Upper lobe of left lung (tissue), 4 donors: Measurements from ENCODE around the gene ARHGEF7.

ENCODE experiments used
- EP300 ChIP-seq, 4 donors: sonication (generic); formaldehyde crosslinking; IDR thresholded peaks; one replicate each; pipeline ENCODE4 v1.5.1; 2017; ENCODE audit warnings: antibody characterized with exemption in 4 of 4, control low read depth in 2 of 4
- POLR2A ChIP-seq, 4 donors: fragments of 450-650 bp; IDR thresholded peaks; one replicate each; pipeline ENCODE4 v1.5.1; 2016 to 2017; ENCODE audit warnings: antibody characterized with exemption in 4 of 4, mild to moderate bottlenecking in 2 of 4
- POLR2AphosphoS5 ChIP-seq, 2 donors: sonication (generic); formaldehyde crosslinking; IDR thresholded peaks; one replicate each; pipeline ENCODE4 v1.5.1; 2017; ENCODE audit warnings: antibody characterized with exemption in 2 of 2
- TF ChIP-seq, protein P1 (sequence below), 6 experiments: fragments of 450-650 bp in 4 of 6; fragments of 200-600 bp in 2 of 6; sonication (generic) in 2 of 6; IDR thresholded peaks; one replicate each; pipeline ENCODE4 v1.5.1; 2016 to 2019; ENCODE audit warnings: antibody characterized with exemption in 6 of 6

DNA sequence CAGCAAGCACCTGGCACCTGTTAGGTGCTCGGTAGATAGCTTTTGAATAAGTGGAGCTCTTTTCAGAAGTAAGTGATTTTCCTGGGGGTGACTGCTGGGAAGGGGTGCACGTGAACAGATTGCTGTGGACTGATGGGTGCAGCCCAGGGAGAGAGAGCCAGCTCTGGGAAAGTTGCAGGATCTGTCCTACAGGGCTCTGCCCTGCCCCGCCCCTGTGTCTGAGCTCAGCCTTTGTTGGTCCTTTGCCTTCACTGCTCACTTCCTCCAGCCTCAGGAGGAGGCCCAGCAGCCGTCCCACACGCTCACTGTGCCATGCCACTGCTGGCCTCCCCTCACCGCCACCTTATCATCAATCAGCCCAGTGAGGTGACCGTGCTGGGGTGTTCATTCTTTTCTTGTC is 171.6 kb downstream of the ARHGEF7 start:
- TF ChIP-seq, protein P1, sequence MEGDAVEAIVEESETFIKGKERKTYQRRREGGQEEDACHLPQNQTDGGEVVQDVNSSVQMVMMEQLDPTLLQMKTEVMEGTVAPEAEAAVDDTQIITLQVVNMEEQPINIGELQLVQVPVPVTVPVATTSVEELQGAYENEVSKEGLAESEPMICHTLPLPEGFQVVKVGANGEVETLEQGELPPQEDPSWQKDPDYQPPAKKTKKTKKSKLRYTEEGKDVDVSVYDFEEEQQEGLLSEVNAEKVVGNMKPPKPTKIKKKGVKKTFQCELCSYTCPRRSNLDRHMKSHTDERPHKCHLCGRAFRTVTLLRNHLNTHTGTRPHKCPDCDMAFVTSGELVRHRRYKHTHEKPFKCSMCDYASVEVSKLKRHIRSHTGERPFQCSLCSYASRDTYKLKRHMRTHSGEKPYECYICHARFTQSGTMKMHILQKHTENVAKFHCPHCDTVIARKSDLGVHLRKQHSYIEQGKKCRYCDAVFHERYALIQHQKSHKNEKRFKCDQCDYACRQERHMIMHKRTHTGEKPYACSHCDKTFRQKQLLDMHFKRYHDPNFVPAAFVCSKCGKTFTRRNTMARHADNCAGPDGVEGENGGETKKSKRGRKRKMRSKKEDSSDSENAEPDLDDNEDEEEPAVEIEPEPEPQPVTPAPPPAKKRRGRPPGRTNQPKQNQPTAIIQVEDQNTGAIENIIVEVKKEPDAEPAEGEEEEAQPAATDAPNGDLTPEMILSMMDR (IDR thresholded peaks at IDR 0.05): no peak
- TF ChIP-seq POLR2AphosphoS5 (IDR thresholded peaks at IDR 0.05) (no peak), EP300 (IDR thresholded peaks at IDR 0.05) (no peak), POLR2A (IDR thresholded peaks at IDR 0.05) (no peak)
